Measurements from ENCODE around the gene MINDY2. TPM values are rescaled to one million over a fixed set of nuclear protein-coding genes. Genes with fewer than 3 reads are reported as not detected.

The MINDY2 gene
- total and polyA plus RNA-seq, 9 of the 15 experiments (the other 6 are each of a cell fraction or from before 2014, with no cell fraction given): 2.4 to 15.3 (median 7.2) TPM

DNA sequence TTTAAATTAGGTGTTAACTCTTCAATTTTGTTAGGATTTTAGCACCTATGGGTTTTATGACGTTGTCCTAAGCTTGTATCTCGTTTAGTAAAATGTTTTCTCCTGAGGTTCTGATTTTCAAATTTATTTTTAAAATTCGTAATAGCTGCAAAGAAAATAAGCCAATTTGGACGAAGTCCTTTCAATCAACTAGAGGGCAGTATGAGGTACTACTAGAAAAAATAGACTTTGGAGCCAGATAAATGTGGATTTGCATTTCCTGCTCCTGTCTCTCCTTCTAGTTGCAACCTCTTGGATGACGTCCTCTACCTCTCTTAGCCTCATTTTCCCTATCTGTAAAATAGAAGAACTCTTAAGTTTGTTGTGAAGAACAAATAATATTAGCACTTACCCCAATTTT is 81.2 kb downstream of the MINDY2 start:
- in situ Hi-C loops (cut with MboI): no loop called here
- H3K9me1 ChIP-seq (ENCODE audit: control insufficient read depth, insufficient read depth, low read length): no peaks in the 10 kb centered on the region
- H2AFZ ChIP-seq (ENCODE audit: low read depth, low read length): no peak overlapping the region
- FAIRE-seq (no peak), DNase-seq (ENCODE audit: extremely low read depth in 1 of 4, low spot score in 3 of 4) (peak in 1 of 4 experiments; percentile 18), ATAC-seq (peak; percentile 67)
- H3K9me3 ChIP-seq (replicated peaks; ENCODE audit: control insufficient read depth, insufficient read depth, low read depth, low read length): no peaks in the 10 kb centered on the region
- POLR2A ChIA-PET: interaction anchor here (0.5 to 1.7 kb wide), 4 partner anchors 11 to 422 kb away, joined by 3 to 6 read pairs (median 4); no protein-coding TSS in a partner anchor
- peaks cover 29% of the 10 kb centered on the region; the same call in 2 of the 3 replicates for H3K36me3 ChIP-seq (ENCODE audit: control insufficient read depth, insufficient read depth, low read length)
- no peak overlapping the region for H3K9ac ChIP-seq (ENCODE audit: insufficient read depth in 1 of 2, low read depth in 2 of 2, low read length in 2 of 2)
- TF ChIP-seq POU5F1 (IDR thresholded peaks at IDR 0.05; ENCODE audit: borderline replicate concordance, low read depth, low read length, partially characterized antibody) (no peak), HDAC2 (IDR thresholded peaks at IDR 0.05) (no peak), XRCC5 (IDR thresholded peaks at IDR 0.05; ENCODE audit: low read depth, low read length) (no peak), MIER1 (IDR thresholded peaks at IDR 0.05; ENCODE audit: low read depth) (no peak), ZNF780A (CRISPR knock-in tag; IDR thresholded peaks at IDR 0.05) (no peak)
- TF ChIP-seq, protein P1, sequence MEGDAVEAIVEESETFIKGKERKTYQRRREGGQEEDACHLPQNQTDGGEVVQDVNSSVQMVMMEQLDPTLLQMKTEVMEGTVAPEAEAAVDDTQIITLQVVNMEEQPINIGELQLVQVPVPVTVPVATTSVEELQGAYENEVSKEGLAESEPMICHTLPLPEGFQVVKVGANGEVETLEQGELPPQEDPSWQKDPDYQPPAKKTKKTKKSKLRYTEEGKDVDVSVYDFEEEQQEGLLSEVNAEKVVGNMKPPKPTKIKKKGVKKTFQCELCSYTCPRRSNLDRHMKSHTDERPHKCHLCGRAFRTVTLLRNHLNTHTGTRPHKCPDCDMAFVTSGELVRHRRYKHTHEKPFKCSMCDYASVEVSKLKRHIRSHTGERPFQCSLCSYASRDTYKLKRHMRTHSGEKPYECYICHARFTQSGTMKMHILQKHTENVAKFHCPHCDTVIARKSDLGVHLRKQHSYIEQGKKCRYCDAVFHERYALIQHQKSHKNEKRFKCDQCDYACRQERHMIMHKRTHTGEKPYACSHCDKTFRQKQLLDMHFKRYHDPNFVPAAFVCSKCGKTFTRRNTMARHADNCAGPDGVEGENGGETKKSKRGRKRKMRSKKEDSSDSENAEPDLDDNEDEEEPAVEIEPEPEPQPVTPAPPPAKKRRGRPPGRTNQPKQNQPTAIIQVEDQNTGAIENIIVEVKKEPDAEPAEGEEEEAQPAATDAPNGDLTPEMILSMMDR (IDR thresholded peaks at IDR 0.05 in 2 of 3, conservative IDR thresholded peaks at IDR 0.05 in 1 of 3; ENCODE audit: insufficient read depth in 2 of 3, low read depth in 1 of 3, low read length in 3 of 3): peak in 1 of 3 experiments; percentile 30; a peak in 1 of 6 replicates
- TF ChIP-seq, protein P2, sequence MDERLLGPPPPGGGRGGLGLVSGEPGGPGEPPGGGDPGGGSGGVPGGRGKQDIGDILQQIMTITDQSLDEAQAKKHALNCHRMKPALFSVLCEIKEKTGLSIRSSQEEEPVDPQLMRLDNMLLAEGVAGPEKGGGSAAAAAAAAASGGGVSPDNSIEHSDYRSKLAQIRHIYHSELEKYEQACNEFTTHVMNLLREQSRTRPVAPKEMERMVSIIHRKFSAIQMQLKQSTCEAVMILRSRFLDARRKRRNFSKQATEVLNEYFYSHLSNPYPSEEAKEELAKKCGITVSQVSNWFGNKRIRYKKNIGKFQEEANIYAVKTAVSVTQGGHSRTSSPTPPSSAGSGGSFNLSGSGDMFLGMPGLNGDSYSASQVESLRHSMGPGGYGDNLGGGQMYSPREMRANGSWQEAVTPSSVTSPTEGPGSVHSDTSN (CRISPR knock-in tag; IDR thresholded peaks at IDR 0.05; ENCODE audit: low read depth): no peak
- TF ChIP-seq, protein P2 (tag; conservative IDR thresholded peaks at IDR 0.05; ENCODE audit: low read depth): no peak
- TF ChIP-seq, protein P3, sequence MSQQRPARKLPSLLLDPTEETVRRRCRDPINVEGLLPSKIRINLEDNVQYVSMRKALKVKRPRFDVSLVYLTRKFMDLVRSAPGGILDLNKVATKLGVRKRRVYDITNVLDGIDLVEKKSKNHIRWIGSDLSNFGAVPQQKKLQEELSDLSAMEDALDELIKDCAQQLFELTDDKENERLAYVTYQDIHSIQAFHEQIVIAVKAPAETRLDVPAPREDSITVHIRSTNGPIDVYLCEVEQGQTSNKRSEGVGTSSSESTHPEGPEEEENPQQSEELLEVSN (IDR thresholded peaks at IDR 0.05; ENCODE audit: borderline replicate concordance in 1 of 2, extremely low read depth in 1 of 2, insufficient read depth in 1 of 2, insufficient read length in 1 of 2, low read depth in 1 of 2, low read length in 1 of 2, poor library complexity in 1 of 2, severe bottlenecking in 1 of 2): no peak
- TF ChIP-seq, protein P4, sequence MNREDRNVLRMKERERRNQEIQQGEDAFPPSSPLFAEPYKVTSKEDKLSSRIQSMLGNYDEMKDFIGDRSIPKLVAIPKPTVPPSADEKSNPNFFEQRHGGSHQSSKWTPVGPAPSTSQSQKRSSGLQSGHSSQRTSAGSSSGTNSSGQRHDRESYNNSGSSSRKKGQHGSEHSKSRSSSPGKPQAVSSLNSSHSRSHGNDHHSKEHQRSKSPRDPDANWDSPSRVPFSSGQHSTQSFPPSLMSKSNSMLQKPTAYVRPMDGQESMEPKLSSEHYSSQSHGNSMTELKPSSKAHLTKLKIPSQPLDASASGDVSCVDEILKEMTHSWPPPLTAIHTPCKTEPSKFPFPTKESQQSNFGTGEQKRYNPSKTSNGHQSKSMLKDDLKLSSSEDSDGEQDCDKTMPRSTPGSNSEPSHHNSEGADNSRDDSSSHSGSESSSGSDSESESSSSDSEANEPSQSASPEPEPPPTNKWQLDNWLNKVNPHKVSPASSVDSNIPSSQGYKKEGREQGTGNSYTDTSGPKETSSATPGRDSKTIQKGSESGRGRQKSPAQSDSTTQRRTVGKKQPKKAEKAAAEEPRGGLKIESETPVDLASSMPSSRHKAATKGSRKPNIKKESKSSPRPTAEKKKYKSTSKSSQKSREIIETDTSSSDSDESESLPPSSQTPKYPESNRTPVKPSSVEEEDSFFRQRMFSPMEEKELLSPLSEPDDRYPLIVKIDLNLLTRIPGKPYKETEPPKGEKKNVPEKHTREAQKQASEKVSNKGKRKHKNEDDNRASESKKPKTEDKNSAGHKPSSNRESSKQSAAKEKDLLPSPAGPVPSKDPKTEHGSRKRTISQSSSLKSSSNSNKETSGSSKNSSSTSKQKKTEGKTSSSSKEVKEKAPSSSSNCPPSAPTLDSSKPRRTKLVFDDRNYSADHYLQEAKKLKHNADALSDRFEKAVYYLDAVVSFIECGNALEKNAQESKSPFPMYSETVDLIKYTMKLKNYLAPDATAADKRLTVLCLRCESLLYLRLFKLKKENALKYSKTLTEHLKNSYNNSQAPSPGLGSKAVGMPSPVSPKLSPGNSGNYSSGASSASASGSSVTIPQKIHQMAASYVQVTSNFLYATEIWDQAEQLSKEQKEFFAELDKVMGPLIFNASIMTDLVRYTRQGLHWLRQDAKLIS (CRISPR knock-in tag; IDR thresholded peaks at IDR 0.05): no peak
- no peaks in the 10 kb centered on the region for H3K4me1 ChIP-seq (replicated peaks in 1 of 2; ENCODE audit: control insufficient read depth in 2 of 2, insufficient read depth in 2 of 2, low read length in 2 of 2)
- no peak overlapping the region for H3K4me3 ChIP-seq
- H4K20me1 ChIP-seq (replicated peaks; ENCODE audit: control insufficient read depth, insufficient read depth, low read length): no peaks in the 10 kb centered on the region
- no peaks in the 10 kb centered on the region for H3K79me2 ChIP-seq (ENCODE audit: control insufficient read depth, insufficient read depth, low read length)
- no TSS peak for BruUV-seq (replicated peaks)
- WGBS (ENCODE audit: insufficient coverage, low coverage, missing lambda C conversion rate): 45% methylated on average over 5 of the region's 5 CpGs
- CTCF ChIA-PET (ENCODE audit: low intra/inter-chr PET ratio): no interaction called here
- H3K27ac ChIP-seq (ENCODE audit: extremely low read depth, low read depth, low read length): no peak overlapping the region
- H3K27me3 ChIP-seq (ENCODE audit: control insufficient read depth in 2 of 2, insufficient read depth in 2 of 2, low read length in 2 of 2): no peaks in the 10 kb centered on the region
- H3K4me2 ChIP-seq (ENCODE audit: insufficient read depth, low read length): no peak overlapping the region
- intact Hi-C loops (cut with micrococcal nuclease): no loop called here

Measured in K562 (cell line).